Measurements from ENCODE around the gene CDHR5. TPM values are rescaled to one million over a fixed set of nuclear protein-coding genes. Genes with fewer than 3 reads are reported as not detected.
A peak's percentile ranks its signal among the peaks of the same experiment; 100 is the strongest.

Gene CDHR5
- total and polyA plus RNA-seq, 2 donors from 2014 or later, result 7.0 to 45.6 TPM

- H3K27me3 ChIP-seq (ENCODE audit: control insufficient read depth, insufficient read depth, low read length), result no peaks in the 10 kb centered on the region
- H3K4me1 ChIP-seq (ENCODE audit: control insufficient read depth in 2 of 3, insufficient read depth in 2 of 3, low read depth in 1 of 3, low read length in 3 of 3), result peaks cover 0 to 16% (median 0%) of the 10 kb centered on the region in 3 donors
- TF ChIP-seq CTCF (IDR thresholded peaks at IDR 0.05; ENCODE audit: borderline replicate concordance, extremely low read depth, insufficient read depth), result no peak
- H3K9me3 ChIP-seq (ENCODE audit: control insufficient read depth in 2 of 3, insufficient read depth in 1 of 3, low read length in 3 of 3), result no peaks in the 10 kb centered on the region
- FAIRE-seq (no peak), DNase-seq (peak in 2 of 5 donors; percentile 61 to 85)
- H3K9ac ChIP-seq (ENCODE audit: low read length in 3 of 3), result no peak overlapping the region
- peak overlapping the region in 1 of 2 donors; percentile 97 for H3K27ac ChIP-seq (ENCODE audit: low read depth in 2 of 2, low read length in 2 of 2)
- intact Hi-C loops (cut with DNase I), result no loop called here
- H3K36me3 ChIP-seq (ENCODE audit: control insufficient read depth in 2 of 3, insufficient read depth in 3 of 3, low read length in 3 of 3), result peaks cover 0 to 14% (median 5%) of the 10 kb centered on the region in 3 donors
- peak overlapping the region in 2 of 3 donors; percentile 39 to 83 for H3K4me3 ChIP-seq (ENCODE audit: low read length in 3 of 3)
Observed at GRCh38 chr11:616320-617198, 8.2 kb downstream of the CDHR5 start.

GRCh38 chr11:615504-616319 is 9.0 kb downstream of the CDHR5 start, which contains the start of gene IRF7:
IRF7 (minus strand) TSS chr11:615950; CDS start chr11:615364, 586 bp downstream.
- peaks cover 0 to 16% (median 0%) of the 10 kb centered on the region in 3 donors for H3K4me1 ChIP-seq (ENCODE audit: control insufficient read depth in 2 of 3, insufficient read depth in 2 of 3, low read depth in 1 of 3, low read length in 3 of 3)
- H3K9ac ChIP-seq (ENCODE audit: low read length in 3 of 3), result peak within 1 kb of the TSS; percentile 47 to 97 (median 92)
- H3K27me3 ChIP-seq (ENCODE audit: control insufficient read depth, insufficient read depth, low read length), result no peaks in the 10 kb centered on the region
- H3K36me3 ChIP-seq (ENCODE audit: control insufficient read depth in 2 of 3, insufficient read depth in 3 of 3, low read length in 3 of 3), result peaks cover 0 to 22% (median 10%) of the 10 kb centered on the region in 3 donors
- intact Hi-C loops (cut with DNase I), result no loop called here
- DNase-seq (peak; percentile 93 to 99 (median 95)), FAIRE-seq (peak; percentile 55)
- no peaks in the 10 kb centered on the region for H3K9me3 ChIP-seq (ENCODE audit: control insufficient read depth in 2 of 3, insufficient read depth in 1 of 3, low read length in 3 of 3)
- TF ChIP-seq CTCF (IDR thresholded peaks at IDR 0.05; ENCODE audit: borderline replicate concordance, extremely low read depth, insufficient read depth), result no peak
- H3K27ac ChIP-seq (ENCODE audit: low read depth in 2 of 2, low read length in 2 of 2), result peak within 1 kb of the TSS; percentile 96 to 97
- peak within 1 kb of the TSS; percentile 60 to 84 (median 83) for H3K4me3 ChIP-seq (ENCODE audit: low read length in 3 of 3)

GRCh38 chr11:614623-615503 is 9.9 kb downstream of the CDHR5 start:
- Histone ChIP-seq H3K27ac (ENCODE audit: low read depth in 2 of 2, low read length in 2 of 2) (peak overlapping the region; percentile 96 to 97), H3K4me1 (ENCODE audit: control insufficient read depth in 2 of 3, insufficient read depth in 2 of 3, low read depth in 1 of 3, low read length in 3 of 3) (peaks cover 0 to 16% (median 0%) of the 10 kb centered on the region in 3 donors), H3K36me3 (ENCODE audit: control insufficient read depth in 2 of 3, insufficient read depth in 3 of 3, low read length in 3 of 3) (peaks cover 0 to 30% (median 12%) of the 10 kb centered on the region in 3 donors), H3K4me3 (ENCODE audit: low read length in 3 of 3) (peak overlapping the region; percentile 60 to 84 (median 83)), H3K9me3 (ENCODE audit: control insufficient read depth in 2 of 3, insufficient read depth in 1 of 3, low read length in 3 of 3) (no peaks in the 10 kb centered on the region), H3K9ac (ENCODE audit: low read length in 3 of 3) (peak overlapping the region; percentile 47 to 97 (median 92)), H3K27me3 (ENCODE audit: control insufficient read depth, insufficient read depth, low read length) (no peaks in the 10 kb centered on the region)
- TF ChIP-seq CTCF (IDR thresholded peaks at IDR 0.05; ENCODE audit: borderline replicate concordance, extremely low read depth, insufficient read depth), result no peak
- intact Hi-C loops (cut with DNase I), result no loop called here
- DNase-seq, result peak in 2 of 5 donors; percentile 70 to 84
- no peak for FAIRE-seq

All from kidney (tissue), 14 donors.